OCI-M2 (cell line): ENCODE results near the gene KDM8.

Experiments used
- DNase-seq: peaks from one replicate; lab custom pipeline; 2025; ENCODE audit not compliant: unreplicated experiment; lab: John Stamatoyannopoulos, UW

The KDM8 gene

DNA sequence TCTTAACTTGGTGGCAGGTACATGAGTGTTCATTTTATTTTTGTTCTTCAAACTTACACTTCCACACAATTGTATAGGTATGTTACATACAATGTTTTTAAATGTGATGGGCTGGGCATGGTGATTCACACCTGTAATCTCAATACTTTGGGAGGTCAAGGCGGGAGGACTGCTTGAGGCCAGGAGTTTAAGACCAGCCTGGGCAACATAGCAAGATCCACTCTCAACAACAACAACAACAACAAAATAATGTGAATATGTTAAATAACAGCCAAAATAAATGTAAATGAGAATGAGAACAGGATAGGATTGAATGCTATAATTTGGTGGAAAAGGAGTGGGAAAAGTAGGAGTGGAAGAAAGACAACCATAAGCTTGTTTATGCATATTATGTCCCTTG lies 62.7 kb downstream of the KDM8 start:
- DNase-seq: no peak

DNA sequence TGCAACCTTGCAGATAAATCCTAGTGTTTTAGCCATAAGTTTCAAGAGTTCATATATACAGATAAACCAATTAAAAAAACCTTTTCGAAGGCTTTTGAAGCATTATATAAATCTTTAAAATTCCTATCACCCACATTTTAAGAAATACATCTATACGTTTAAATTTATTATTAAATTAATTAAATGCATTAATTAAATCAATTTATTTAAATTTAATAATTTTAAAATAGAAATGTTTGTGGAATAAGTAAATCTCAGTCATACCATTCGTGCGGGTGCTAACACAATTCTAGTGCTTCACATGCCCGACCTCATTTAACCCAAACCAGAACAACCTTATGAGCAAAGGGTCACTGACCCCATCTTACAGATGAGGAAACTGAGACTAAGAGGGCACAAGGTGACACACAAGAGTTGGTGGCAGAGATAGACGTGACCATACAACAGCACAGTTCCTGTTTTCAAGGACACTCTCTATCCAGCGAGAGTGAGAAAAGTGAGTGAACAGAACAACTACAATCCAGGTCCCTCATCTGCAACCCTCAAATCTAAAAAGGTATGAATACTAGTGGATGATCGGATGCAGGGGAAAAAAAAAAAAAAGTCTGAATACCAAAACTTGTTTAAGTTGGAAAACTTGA lies 63.8 kb downstream of the KDM8 start:
- no peak for DNase-seq

DNA sequence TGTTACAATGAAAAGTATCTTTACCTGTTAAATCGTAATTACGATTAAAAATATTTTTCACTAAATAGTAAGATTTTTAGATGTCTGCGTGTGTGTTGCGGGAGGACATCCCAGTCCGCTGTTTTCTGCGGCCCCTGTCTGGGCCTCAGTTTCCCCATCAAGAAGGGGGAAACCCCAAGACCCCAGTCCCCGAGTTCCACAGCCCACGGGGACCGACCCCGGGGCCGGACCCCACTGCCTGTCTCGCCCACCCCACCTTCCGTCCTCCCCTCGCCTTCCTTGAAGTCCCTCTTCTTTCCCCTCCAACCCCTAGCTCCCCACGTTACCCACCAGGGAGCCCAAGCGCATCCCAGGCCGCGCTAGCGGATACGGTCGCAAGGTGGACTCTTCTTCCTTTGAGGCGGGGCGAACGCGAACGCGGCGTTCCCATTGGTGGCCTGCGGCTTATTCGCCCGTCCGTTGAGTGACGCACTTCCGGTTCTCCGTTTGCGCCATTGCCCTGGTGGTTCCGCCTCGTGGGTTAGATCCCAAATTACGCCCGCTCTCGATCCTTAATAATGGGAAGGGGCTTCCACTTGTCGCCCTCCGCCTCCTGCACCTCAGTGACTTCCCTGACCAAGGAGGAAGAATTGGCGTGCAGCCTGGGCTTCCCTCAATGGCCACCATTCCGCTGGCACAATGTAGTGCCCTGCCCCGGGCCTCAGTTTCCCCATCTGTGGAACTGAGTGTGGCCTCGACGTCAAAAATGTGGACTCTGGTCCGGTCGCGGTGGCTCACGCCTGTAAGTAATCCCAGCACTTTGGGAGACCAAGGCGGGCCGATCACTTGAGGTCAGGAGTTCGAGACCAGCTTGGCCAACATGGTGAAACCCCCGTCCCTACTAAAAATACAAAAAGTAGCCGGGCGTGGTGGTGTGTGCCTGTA lies 65.3 kb downstream of the KDM8 start, which contains the start of gene NSMCE1:
NSMCE1 (minus strand) TSS at position 397 of the 924 bp plus-strand sequence. CDS start 11,202 bp downstream, outside the sequence.
- DNase-seq: peak; percentile 45

DNA sequence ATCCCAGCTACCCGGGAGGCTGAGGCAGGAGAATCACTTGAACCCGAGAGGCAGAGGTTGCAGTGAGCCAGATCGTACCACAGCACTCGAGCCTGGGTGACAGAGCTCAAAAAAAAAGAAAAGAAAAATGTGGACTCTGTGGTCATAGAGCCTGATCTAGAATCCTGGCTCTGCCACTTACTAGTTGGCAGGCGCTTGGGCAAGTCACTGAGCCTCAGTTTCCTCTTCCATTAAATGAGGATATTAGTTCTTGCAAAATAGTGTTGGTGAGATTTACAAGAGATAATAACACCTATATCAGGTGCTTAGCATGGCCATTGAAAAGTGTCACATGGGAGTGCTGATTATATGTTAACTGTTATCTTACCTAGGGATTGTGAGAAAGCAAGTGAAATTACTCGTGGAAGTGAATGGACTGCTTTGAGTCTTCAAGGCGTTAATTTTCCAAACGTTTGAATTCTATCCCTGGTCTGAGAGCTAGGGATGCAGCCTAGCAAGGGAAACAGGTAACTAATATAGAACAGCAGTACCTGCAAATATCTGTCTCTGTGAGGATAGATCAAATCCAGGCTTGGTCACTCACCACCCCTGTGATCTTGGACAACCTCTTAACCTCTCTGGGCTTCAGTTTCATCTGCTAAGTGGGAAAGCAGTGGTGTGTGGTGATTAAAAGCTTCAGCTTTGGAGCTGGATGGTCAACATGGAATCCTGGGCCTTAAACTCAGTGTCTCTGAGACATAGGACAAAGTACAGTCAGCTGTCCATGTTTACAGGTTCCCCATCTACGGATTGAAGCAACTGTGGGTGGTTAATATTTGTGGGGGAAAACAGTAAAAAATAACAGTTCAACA lies 66.2 kb downstream of the KDM8 start:
- DNase-seq: no peak

DNA sequence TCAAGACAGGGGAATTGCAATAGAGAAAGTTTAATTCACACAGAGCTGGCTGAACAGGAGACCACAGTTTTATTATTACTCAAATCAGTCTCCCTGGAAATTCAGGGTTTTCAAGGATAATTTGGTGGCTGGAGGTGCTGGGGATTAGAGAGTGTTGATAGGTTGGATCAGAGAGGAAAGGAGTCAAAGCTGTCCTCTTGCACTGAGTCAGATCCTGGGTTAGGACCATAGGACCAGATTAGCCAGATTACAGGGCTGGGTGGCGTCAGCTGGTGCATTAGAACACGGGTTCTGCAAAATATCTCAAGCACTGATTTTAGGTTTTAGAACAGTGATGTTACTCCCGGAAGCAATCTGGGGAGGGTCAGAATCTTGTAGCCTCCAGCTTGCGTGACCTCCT lies 67.0 kb downstream of the KDM8 start:
- DNase-seq: no peak
